B cell (primary cell): ENCODE results near the gene QRICH1.

Experiments used
- CTCF ChIP-seq: fragments of 200-600 bp; IDR thresholded peaks from one replicate; pipeline ENCODE4 v1.8.0; 2022; ENCODE audit warnings: antibody characterized with exemption, mild to moderate bottlenecking
- EZH2 ChIP-seq: IDR thresholded peaks from 2 replicates; pipeline ENCODE4 v1.6.1; 2012; ENCODE audit warnings: borderline replicate concordance, low read depth, mild to moderate bottlenecking, moderate library complexity, low read length; ENCODE audit not compliant: insufficient read depth, poor library complexity, severe bottlenecking

- TF ChIP-seq CTCF (no peak), EZH2 (no peak)
Measured at GRCh38 chr3:48999085-48999858, 94.6 kb downstream of the QRICH1 start.
